Astrocyte of the cerebellum (primary cell): ENCODE data around the gene UNKL.

Experiments
- DNase-seq: peaks from one replicate; pipeline ENCODE4 v3.0.0-alpha.2; 2011; ENCODE audit warnings: low read depth
- H3K4me3 ChIP-seq: 2 replicates; pipeline ENCODE4 v1.5.1; 2011; ENCODE audit warnings: mild to moderate bottlenecking, low read depth, low read length, moderate library complexity
- in situ Hi-C: cut with HindIII; loops from 2 replicates; pipeline ENCODE4 v1.10.0; 2017; ENCODE audit warnings: low sequenced_read_pairs
- TF ChIP-seq, protein P1 (sequence below): IDR thresholded peaks from 2 replicates; pipeline ENCODE4 v1.5.1; 2012; ENCODE audit warnings: low read length, low read depth, moderate library complexity, mild to moderate bottlenecking; ENCODE audit errors: missing control alignments

The UNKL gene

DNA sequence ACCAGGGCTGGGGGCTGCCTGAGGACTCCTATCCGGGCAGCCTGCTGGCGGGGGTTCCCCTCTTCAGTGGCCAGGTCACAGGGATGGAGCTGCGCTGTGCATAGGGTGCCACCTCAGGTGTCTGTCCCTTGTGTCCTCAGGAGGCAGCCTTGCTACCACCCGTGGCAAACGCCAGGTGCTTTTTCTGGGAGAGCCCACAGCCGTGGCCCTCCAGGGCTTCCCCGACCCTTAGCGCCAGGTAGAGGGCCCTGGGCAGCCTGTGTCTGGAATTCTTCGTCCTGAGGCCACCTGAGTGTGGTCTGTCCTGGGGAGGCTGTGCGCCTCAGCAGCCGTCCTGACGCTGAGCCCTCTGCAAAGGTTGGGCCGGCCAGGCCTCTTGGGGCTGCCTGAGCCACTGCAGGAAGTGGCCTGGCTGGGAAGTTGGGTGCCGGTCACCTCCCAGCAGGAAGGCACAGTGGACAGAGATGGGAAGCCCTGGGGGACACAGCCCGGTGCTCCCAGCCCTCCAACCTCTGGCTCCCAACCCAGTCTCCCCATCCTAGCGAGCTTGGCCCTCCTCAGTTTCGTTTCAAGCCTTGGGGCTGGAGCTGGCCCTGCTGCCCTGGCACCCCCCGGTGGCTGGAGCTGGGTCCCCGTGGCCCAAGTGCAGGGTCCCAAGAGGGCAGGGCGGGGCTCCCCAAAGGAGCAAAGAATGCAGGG lies 88.7 kb downstream of the UNKL start:
- in situ Hi-C loops, result no loop called here

DNA sequence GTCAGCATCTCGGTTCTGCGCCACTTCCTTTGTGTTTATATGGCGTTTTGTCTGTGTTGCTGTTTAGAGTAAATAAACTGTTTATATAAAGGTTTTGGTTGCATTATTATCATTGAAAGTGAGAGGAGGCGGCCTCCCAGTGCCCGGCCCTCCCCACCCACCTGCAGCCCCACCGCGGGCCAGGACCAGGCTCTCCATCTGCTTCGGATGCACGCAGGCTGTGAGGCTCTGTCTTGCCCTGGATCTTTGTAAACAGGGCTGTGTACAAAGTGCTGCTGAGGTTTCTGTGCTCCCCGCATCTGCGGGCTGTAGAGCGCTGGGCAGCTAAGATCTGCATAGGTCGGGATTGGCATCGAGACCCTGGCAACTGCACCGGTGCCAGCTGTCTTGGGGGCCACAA lies 89.2 kb downstream of the UNKL start:
- in situ Hi-C loops, result no loop called here
- H3K4me3 ChIP-seq, result no peak overlapping the region
- no peak for DNase-seq
- TF ChIP-seq, protein P1, sequence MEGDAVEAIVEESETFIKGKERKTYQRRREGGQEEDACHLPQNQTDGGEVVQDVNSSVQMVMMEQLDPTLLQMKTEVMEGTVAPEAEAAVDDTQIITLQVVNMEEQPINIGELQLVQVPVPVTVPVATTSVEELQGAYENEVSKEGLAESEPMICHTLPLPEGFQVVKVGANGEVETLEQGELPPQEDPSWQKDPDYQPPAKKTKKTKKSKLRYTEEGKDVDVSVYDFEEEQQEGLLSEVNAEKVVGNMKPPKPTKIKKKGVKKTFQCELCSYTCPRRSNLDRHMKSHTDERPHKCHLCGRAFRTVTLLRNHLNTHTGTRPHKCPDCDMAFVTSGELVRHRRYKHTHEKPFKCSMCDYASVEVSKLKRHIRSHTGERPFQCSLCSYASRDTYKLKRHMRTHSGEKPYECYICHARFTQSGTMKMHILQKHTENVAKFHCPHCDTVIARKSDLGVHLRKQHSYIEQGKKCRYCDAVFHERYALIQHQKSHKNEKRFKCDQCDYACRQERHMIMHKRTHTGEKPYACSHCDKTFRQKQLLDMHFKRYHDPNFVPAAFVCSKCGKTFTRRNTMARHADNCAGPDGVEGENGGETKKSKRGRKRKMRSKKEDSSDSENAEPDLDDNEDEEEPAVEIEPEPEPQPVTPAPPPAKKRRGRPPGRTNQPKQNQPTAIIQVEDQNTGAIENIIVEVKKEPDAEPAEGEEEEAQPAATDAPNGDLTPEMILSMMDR, result no peak

More for the DNA sequence above, 88.7 kb downstream of the UNKL start:
- no peak for DNase-seq
- H3K4me3 ChIP-seq, result no peak overlapping the region
- TF ChIP-seq, protein P1, result no peak

GRCh38 chr16:1324286-1324826 lies 90.1 kb downstream of the UNKL start:
- no peak for DNase-seq
- TF ChIP-seq, protein P1, result no peak
- H3K4me3 ChIP-seq, result no peak overlapping the region
- in situ Hi-C loops, result no loop called here

GRCh38 chr16:1323296-1324239 lies 90.9 kb downstream of the UNKL start:
- no peak for DNase-seq
- no peak overlapping the region for H3K4me3 ChIP-seq
- in situ Hi-C loops, result no loop called here
- TF ChIP-seq, protein P1, result no peak

DNA sequence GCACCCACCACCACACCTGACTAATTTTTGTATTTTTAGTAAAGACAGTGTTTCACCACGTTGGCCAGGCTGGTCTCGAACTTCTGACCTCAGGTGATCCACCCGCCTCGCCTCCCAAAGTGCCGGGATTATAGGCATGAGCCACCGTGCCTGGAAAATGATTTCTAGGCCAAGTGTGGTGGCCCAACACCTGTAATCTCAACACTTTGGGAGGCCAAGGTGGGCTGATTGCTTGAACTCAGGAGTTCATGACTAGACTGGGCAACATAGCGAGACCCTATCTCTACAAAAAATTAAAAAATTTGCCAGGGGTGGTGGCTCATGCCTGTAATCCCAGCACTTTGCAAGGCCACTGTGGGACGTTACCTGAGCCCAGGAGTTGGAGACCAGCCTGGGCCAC lies 92.1 kb downstream of the UNKL start:
- in situ Hi-C loops, result no loop called here
- TF ChIP-seq, protein P1, result no peak

GRCh38 chr16:1320658-1321240 lies 93.8 kb downstream of the UNKL start:
- no peak overlapping the region for H3K4me3 ChIP-seq
- no peak for DNase-seq
- TF ChIP-seq, protein P1, result no peak
- in situ Hi-C loops, result no loop called here

More for the DNA sequence above, 92.1 kb downstream of the UNKL start:
- DNase-seq, result no peak
- no peak overlapping the region for H3K4me3 ChIP-seq
